Right ventricle myocardium superior (tissue), 1 donor: Measurements from ENCODE around the gene CDK6. TPM values are rescaled to one million over a fixed set of nuclear protein-coding genes. Genes with fewer than 3 reads are reported as not detected.
"Not testable (repeated sequence)": the region's sequence is repeated elsewhere in the genome, so short reads cannot be mapped to it uniquely, and the experiment has no call there.

Source experiments
- ATAC-seq: fragments of 200-7000 bp; cut with Tn5 transposase; one replicate; pipeline ENCODE4 v1.9.1; 2020; ENCODE audit warnings: mild to moderate bottlenecking; ENCODE audit not compliant: poor library complexity
- DNase-seq: peaks from one replicate; pipeline ENCODE4 v3.0.0-alpha.2; 2020
- intact Hi-C: fragments of 100-400 bp; cut with DNase I; formaldehyde crosslinking; loops from one replicate; pipeline ENCODE4 v1.11.2; 2022
- total RNA-seq: library from RNA; stranded (reverse); fragmentation: NEBNext Ultra II Directional; extraction: Animal tissue kit (Norgen Biotek cat#: 25700); gene quantifications from one replicate; pipeline ENCODE4 v1.2.1, GENCODE V29; 2021
- donor health status: DM: no; HTN: yes; CAD: no; lungs with severe emphysema.

CDK6 gene
- total RNA-seq, 1 donor from 2014 or later = 22.3 TPM

GRCh38 chr7:92753614-92754013, 82.8 kb downstream of the CDK6 start:
- DNase-seq (no peak), ATAC-seq (no peak)
- intact Hi-C loops = no loop called here

DNA sequence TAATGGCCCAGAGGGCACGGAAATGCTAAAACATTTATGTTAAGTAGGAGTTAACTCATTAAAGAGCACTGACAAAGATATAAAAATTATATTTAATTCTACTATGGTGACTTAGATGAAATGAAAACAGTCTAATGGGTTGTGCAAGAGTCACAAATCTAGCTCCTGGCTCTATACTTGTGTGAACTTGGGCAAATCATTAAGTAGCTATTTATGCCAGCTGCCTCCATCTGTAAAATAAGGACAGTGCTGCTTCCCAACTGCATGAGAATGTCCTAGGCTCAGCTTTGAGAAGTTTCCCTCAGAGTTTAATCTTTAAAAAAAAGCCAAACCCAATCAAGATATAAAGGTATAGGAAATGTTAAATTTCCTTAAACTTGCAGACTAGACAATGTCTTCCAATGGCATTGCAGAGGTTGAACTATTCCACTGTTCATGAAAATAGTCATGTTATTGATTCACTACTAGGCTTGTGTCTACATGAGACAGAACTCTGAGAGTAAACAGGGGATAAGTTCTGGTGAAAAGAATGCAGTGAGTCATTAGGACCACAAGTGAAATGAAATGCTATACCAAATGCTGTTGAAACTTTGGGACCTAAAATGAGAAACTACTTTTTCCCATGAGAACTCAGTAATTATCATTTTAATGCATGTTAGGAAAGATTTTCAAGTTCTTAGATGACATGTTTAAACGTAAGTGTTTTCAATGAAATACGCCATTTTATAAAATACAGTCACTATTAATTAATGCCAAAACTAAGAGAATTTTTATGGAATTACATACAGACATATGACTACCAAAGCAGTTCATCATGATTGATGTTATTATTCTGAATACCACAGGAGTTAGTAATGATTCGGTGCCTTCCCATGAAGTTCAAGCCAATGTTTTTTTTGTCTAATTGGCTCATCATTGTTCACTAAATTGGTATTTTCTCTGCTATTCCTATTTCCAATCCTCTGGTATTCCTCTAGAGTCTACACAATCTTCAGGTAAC, 84.2 kb downstream of the CDK6 start:
- no peak for DNase-seq
- no peak for ATAC-seq
- intact Hi-C loops = no loop called here

DNA sequence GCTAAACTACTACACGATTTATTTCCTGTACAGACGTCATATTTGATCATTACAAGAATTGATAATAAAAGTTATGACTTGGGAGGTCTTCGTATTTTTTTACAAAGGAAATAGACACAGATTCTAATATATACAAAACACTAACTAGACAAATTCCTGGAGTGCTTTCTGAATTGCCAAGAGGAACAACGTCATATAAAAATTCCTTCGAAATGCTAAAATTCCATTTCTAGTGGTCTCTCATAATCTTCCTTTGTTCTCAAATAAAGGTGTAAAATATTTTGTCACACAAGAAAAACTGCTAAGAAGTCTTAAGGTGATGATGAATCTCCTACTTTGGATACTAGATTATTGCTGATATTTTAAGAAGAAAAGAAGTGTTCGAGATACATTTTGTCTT, 85.4 kb downstream of the CDK6 start:
- no peak for ATAC-seq
- intact Hi-C loops = no loop called here
- no peak for DNase-seq

DNA sequence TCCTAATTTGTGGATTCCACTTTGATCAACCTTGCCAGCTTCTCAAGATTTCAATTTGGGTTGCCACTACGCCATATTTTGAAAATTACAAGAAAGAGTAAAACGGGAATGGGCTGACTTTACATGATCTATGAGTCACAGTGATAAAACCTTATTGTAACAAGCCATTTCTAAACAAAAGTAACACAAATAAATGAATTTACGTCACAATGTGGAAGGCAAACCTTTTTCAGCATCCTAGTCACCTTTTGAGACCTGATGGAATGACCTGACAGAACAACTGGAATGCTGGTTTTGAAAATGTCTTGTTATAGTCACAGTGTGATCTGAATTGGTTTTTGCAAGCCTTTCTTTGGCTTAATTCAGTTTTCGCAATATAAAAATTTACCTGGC, 85.9 kb downstream of the CDK6 start:
- intact Hi-C loops = no loop called here
- DNase-seq = no peak

GRCh38 chr7:92749832-92750446, 86.4 kb downstream of the CDK6 start:
- intact Hi-C loops = no loop called here
- DNase-seq (no peak), ATAC-seq (peak; percentile 22)

More for the DNA sequence above, 85.9 kb downstream of the CDK6 start:
- no peak for ATAC-seq

DNA sequence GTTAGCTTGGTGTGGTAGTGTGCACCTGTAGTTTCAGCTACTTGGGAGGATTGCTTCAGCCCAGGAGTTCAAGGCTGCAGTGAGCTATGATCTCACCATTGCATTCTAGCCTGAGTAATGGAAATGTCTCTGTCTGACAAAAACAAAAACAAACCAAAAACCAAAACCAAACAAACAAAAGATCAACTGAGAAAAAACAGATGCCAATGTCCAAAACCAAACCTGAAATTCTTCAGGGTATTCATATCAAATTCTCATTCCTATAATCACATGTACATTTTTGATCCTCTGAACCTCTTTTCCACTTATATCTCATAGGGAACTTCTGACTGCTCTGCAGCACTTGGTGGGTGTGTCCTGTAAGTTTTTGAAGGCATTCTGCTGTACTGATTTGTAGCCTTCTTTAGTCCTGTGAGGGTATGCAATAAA, 87.0 kb downstream of the CDK6 start:
- DNase-seq (no peak), ATAC-seq (peak; percentile 38)
- intact Hi-C loops = no loop called here

DNA sequence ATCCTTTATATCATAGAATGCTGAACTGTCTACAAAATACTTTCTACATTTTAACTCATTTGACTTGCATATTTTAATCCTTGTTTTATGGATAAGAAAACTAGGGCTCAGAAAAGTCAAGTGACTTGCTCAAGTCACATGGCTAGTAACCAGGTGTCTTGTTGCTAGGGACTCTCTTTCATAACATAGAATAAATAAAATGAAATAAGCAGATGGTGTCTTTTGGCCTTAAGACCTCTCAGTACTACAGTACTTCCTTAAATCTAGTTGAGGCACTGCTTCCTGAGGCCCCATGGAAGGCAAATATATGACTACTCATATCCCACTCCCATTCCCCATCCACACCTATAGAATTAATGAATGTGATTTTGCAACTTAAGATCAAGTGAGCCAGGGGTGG, 87.9 kb downstream of the CDK6 start:
- ATAC-seq (no peak), DNase-seq (no peak)
- intact Hi-C loops = no loop called here

- DNase-seq (no peak), ATAC-seq (no peak)
- intact Hi-C loops = no loop called here
These were observed 89.1 kb downstream of the CDK6 start for GRCh38 chr7:92747041-92747835.

DNA sequence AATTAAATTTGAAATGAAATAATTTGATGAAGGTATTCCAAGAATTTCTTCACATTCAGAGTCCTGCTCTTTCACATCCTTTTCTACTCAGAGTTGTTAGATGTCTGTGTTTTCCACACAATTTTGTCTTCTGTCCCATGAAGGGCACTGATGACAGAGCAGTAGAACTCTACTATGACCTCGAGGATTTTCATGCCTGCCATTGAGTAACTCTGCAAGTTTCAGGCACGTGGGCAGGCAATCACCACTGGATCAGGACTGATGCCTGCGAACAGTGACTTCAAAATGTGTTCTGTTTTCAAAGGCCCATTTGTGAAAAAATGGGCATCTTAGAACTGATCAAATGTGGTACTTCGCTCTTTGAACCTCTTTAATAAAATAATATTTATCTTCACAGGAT, 91.1 kb downstream of the CDK6 start:
- no peak for ATAC-seq
- no peak for DNase-seq
- intact Hi-C loops = no loop called here

DNA sequence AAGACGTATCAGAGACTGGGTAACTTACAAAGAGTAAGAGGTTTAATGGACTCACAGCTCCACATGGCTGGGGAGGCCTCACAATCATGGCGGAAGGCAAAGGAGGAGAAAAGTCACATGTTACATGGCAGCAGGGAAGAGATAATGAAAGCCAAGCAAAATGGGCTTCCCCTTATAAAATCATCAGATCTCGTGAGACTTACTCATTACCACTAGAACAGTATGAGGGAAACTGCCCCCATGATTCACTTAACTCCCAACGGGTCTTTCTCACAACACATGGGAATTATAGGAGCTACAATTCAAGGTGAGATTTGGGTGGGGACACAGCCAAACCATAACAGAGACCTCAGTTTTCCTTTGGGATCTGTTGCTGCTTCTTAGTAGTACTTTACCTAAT, 92.2 kb downstream of the CDK6 start:
- ATAC-seq, DNase-seq, intact Hi-C loops: not testable (repeated sequence)

- intact Hi-C loops = no loop called here
- DNase-seq = no peak
- no peak for ATAC-seq
These were observed 94.2 kb downstream of the CDK6 start for GRCh38 chr7:92742186-92742585.

- ATAC-seq = no peak
- DNase-seq = no peak
- intact Hi-C loops = no loop called here
These were observed 95.7 kb downstream of the CDK6 start for GRCh38 chr7:92740700-92741126.

DNA sequence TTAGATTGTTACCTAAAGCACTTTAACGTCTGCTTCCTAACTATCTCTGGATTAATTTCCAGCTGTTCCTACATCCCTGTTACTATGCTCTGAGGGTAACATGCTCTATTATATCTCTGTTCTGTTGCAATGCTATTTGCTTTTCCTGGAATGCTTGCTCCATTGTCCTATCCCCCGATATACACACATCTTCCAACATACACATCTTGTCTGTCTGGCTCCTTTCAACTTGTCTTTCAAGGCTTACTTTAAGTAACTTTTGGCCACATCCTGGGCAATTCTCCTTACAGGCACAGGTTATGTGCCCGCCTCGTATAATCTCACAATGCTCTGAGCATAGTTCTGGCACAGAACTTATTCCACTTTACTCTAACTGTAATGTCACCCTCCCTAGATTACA, 96.2 kb downstream of the CDK6 start:
- ATAC-seq (no peak), DNase-seq (no peak)
- intact Hi-C loops = no loop called here

DNA sequence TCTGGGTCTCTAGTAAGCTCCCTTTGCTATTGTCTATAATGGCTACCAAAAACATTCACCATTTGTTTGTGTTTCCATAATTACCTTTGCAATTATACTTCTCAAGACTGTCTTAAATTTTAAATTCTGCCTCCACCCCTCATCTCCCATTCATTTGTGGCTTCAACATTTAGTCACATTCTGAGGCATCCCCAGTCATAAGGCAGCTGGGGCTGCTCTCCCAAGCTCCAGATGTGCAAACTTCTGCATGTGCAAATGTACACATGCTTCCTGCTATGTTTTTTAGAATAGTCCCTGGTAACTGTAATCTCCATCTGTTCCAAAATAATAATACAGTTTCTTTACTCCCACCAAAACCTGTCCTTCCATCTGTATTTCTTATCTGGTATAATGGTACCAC, 97.3 kb downstream of the CDK6 start:
- intact Hi-C loops = no loop called here
- DNase-seq = no peak

GRCh38 chr7:92737706-92738105, 98.7 kb downstream of the CDK6 start:
- intact Hi-C loops = no loop called here
- ATAC-seq = no peak

More for the DNA sequence above, 97.3 kb downstream of the CDK6 start:
- no peak for ATAC-seq

GRCh38 chr7:92736870-92737269, 99.5 kb downstream of the CDK6 start:
- ATAC-seq (no peak), DNase-seq (no peak)
- intact Hi-C loops = no loop called here

More at GRCh38 chr7:92737706-92738105, 98.7 kb downstream of the CDK6 start:
- DNase-seq = no peak

GRCh38 chr7:92735707-92736106, 100.7 kb downstream of the CDK6 start:
- intact Hi-C loops = no loop called here
- ATAC-seq (no peak), DNase-seq (no peak)

GRCh38 chr7:92732316-92733036, 103.9 kb downstream of the CDK6 start:
- no peak for DNase-seq
- intact Hi-C loops = no loop called here
- ATAC-seq = peak; percentile 16
